ENCODE measurements around the gene TMPRSS6. TPM values are rescaled to one million over a fixed set of nuclear protein-coding genes. Genes with fewer than 3 reads are reported as not detected.

TMPRSS6 gene
- total and polyA plus RNA-seq, 8 donors, result 0.45 to 1.5 (median 0.64) TPM; not detected in 1

DNA sequence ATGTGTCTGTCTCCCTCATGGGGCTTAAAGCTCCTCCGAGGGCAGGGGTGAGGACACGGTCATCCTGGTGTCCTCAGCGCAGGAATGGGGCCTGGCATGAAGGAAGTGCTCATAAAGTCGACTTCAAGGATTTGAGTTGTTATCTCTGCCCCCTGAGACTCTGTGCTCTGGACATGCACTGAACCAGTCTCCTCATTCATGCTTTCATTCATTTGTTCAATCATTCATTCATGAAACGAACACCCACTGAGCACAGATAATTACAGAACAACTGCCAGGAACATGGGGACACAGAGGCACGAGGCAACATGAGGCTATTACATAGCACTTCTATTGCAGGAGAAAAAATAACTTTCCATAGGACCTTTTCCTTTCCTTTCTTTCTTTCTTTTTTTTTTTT is 16.5 kb downstream of the TMPRSS6 start:
- no peaks in the 10 kb centered on the region for H3K9me3 ChIP-seq
- ATAC-seq (no peak), DNase-seq (no peak)
- H3K4me1 ChIP-seq, result no peaks in the 10 kb centered on the region
- TF ChIP-seq, protein P1, sequence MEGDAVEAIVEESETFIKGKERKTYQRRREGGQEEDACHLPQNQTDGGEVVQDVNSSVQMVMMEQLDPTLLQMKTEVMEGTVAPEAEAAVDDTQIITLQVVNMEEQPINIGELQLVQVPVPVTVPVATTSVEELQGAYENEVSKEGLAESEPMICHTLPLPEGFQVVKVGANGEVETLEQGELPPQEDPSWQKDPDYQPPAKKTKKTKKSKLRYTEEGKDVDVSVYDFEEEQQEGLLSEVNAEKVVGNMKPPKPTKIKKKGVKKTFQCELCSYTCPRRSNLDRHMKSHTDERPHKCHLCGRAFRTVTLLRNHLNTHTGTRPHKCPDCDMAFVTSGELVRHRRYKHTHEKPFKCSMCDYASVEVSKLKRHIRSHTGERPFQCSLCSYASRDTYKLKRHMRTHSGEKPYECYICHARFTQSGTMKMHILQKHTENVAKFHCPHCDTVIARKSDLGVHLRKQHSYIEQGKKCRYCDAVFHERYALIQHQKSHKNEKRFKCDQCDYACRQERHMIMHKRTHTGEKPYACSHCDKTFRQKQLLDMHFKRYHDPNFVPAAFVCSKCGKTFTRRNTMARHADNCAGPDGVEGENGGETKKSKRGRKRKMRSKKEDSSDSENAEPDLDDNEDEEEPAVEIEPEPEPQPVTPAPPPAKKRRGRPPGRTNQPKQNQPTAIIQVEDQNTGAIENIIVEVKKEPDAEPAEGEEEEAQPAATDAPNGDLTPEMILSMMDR (IDR thresholded peaks at IDR 0.05), result no peak
- peaks cover 0 to 55% of the 10 kb centered on the region in 2 donors for H3K27me3 ChIP-seq
- intact Hi-C loops (cut with DNase I), result no loop called here
- H3K27ac ChIP-seq, result no peak overlapping the region
- H3K4me3 ChIP-seq, result no peak overlapping the region
- H3K36me3 ChIP-seq, result no peaks in the 10 kb centered on the region

DNA sequence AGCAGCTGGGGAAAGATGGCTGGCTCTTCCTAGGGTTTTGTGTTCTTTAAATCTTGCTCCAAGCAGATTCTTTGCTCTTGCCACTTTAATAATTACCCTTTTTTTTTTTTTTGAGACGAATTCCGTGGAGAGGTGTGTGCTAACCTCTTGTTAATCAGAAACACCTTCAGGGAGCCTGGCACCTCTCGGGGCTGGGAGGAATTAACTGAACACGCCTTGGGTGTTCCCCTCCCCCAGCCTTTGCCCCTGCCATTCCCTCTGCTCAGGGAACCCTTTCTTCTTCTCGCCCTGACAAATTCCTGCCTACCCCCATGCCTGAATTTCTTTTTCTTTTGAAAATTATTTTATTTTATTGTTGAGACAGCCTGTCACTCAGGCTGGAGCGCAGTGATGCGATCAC is 17.5 kb downstream of the TMPRSS6 start:
- Histone ChIP-seq H3K27me3 (peaks cover 0 to 57% of the 10 kb centered on the region in 2 donors), H3K27ac (no peak overlapping the region), H3K36me3 (no peaks in the 10 kb centered on the region), H3K4me1 (no peaks in the 10 kb centered on the region), H3K4me3 (no peak overlapping the region), H3K9me3 (no peaks in the 10 kb centered on the region)
- ATAC-seq, result peak; percentile 76
- TF ChIP-seq, protein P1 (IDR thresholded peaks at IDR 0.05), result no peak
- intact Hi-C loops (cut with DNase I), result no loop called here
- peak in 2 of 4 donors; percentile 47 to 53 for DNase-seq

DNA sequence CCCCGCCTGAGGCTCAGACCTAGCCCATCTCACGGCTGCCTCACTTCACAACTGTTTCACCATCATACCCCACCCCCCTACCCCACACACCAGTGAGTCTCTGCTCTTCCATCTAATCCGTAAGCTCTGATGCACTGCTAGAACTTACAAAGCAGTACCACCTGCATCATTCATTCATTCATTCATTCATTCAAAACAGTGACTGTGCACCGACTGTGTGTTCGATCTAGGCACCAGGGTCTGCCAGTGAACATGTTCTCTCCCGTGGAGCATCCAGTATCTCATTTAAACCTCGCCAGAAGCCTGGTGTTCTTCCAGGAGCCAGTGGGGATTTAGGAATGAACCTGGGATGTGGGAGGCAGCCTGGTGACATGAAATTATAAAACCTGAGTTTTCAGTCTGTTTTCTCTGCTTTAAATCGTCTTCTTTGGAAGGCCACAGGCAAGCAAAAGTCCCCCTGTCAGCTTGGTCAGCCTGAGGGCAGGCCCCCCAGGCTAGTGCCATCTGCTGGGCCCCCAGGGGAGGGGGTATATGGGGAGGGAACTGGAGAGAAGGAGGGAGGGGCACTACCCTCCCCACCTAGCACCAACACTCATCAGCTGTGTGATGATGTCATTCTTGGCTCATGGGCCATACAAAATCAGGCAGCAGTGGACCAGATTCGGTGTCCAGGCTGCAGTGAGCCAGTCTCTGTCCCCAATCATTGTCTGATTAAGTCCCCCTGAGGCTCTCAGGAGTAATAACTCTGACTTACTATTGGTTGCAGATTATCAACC is 18.4 kb downstream of the TMPRSS6 start:
- Histone ChIP-seq H3K36me3 (no peaks in the 10 kb centered on the region), H3K4me3 (no peak overlapping the region), H3K9me3 (no peaks in the 10 kb centered on the region), H3K4me1 (no peaks in the 10 kb centered on the region), H3K27me3 (peaks cover 0 to 57% of the 10 kb centered on the region in 2 donors), H3K27ac (no peak overlapping the region)
- TF ChIP-seq, protein P1 (IDR thresholded peaks at IDR 0.05), result no peak
- ATAC-seq (peak; percentile 12), DNase-seq (no peak)
- intact Hi-C loops (cut with DNase I), result no loop called here

DNA sequence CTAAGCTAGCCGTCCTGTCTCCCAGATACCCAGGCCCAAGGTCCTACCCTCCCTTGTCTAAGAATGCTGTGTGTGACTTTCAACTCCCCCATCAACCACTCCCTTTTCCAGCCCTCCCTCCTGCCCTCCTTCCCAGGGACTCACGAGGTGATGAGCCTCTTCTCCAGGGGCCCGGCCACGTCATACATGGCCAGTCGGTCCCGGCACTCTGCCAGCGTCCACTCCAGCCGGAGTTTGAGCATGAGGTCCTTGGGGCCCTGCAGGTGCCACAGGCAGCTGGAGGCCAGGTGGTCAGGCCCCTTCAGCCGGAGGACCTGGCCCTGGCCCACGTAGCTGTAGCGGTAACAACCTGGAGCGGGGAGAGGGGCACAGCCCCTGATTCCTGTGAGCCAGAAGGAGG is 20.1 kb downstream of the TMPRSS6 start:
- no peaks in the 10 kb centered on the region for H3K36me3 ChIP-seq
- intact Hi-C loops (cut with DNase I), result no loop called here
- H3K27me3 ChIP-seq, result peaks cover 0 to 52% of the 10 kb centered on the region in 2 donors
- H3K4me1 ChIP-seq, result no peaks in the 10 kb centered on the region
- peak in 2 of 4 donors; percentile 59 to 73 for DNase-seq
- H3K4me3 ChIP-seq, result no peak overlapping the region
- no peaks in the 10 kb centered on the region for H3K9me3 ChIP-seq
- TF ChIP-seq, protein P1 (IDR thresholded peaks at IDR 0.05), result no peak
- peak; percentile 39 for ATAC-seq
- no peak overlapping the region for H3K27ac ChIP-seq

DNA sequence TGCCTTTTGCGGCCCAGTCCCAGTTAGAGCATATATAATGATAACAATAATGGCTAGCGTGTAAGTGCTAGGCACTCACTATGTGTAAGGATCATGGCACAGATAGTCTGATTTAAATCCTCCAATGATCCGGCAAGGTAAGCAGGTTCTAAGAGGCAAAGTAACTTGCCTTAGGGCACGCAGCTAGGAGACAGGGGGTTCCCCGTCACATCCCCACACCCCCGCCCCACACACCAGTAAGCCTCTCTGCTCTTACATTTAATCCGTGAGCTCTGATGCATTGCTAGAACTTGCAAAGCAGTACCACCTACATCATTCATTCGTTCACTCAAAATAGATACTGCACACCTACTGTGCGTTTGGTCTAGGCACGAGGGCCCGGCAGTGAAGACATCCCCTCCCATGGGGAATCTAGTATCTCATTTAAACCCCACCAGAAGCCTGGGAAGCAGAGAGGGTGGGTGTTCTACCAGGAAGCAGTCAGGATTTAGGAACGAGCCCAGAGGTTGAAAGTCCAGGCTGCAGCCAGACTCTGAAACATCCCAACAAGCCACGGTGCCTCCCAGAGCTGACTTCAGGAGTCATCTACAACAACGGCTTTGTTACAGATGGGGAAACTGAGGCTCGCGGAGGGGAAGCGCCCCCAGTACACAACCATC is 20.6 kb downstream of the TMPRSS6 start:
- no peaks in the 10 kb centered on the region for H3K4me1 ChIP-seq
- H3K27me3 ChIP-seq, result peaks cover 0 to 52% of the 10 kb centered on the region in 2 donors
- no peaks in the 10 kb centered on the region for H3K9me3 ChIP-seq
- no peak for ATAC-seq
- H3K27ac ChIP-seq, result no peak overlapping the region
- intact Hi-C loops (cut with DNase I), result no loop called here
- no peak for DNase-seq
- H3K36me3 ChIP-seq, result no peaks in the 10 kb centered on the region
- TF ChIP-seq, protein P1 (IDR thresholded peaks at IDR 0.05), result no peak
- no peak overlapping the region for H3K4me3 ChIP-seq
